HEK293 (cell line): Measurements from ENCODE around the gene LLCFC1.

ENCODE experiments used
- CTCF ChIA-PET: fragments of 350-600 bp; formaldehyde crosslinking; extraction: SDS; loops from one replicate; lab custom pipeline; 2021; ENCODE audit warnings: antibody characterized with exemption; lab: Yijun Ruan, JAX
- POLR2A ChIA-PET: fragments of 300-600 bp; formaldehyde crosslinking; extraction: SDS; loops from one replicate; lab custom pipeline; 2020; ENCODE audit warnings: antibody characterized with exemption, inconsistent platforms; lab: Yijun Ruan, JAX
- H3K27ac ChIP-seq: fragments of 200-500 bp; sonication (Bioruptor generic); 2 replicates; pipeline ENCODE4 v1.5.1; 2014; ENCODE audit warnings: low read depth, low read length, control low read depth, inconsistent platforms; ENCODE audit errors: extremely low read depth
- H3K36me3 ChIP-seq, 2 experiments: fragments of 200-500 bp in 1 of 2; sonication (Bioruptor generic) in 1 of 2; 1 replicate in 1 of 2; 2 replicates in 1 of 2; pipeline ENCODE4 v1.5.1; 2014 to 2017; ENCODE audit warnings: inconsistent platforms in 2 of 2, low read length in 2 of 2; ENCODE audit not compliant: control insufficient read depth in 2 of 2, insufficient read depth in 1 of 2
- H3K4me1 ChIP-seq: fragments of 200-500 bp; sonication (Bioruptor generic); 2 replicates; pipeline ENCODE4 v1.5.1; 2014; ENCODE audit warnings: mild to moderate bottlenecking, low read length, inconsistent platforms; ENCODE audit not compliant: control insufficient read depth, insufficient read depth
- H3K4me3 ChIP-seq: 2 replicates; pipeline ENCODE4 v1.5.1; 2011; ENCODE audit warnings: low read depth, mild to moderate bottlenecking, control low read depth, low read length, moderate library complexity
- H3K9me3 ChIP-seq: fragments of 200-500 bp; sonication (Bioruptor generic); 2 replicates; pipeline ENCODE4 v1.5.1; 2014; ENCODE audit warnings: low read depth, low read length, inconsistent platforms; ENCODE audit not compliant: control insufficient read depth, insufficient read depth
- BCL6B ChIP-seq: fragments of 450-650 bp; formaldehyde crosslinking; IDR thresholded peaks from 2 replicates; pipeline ENCODE4 v1.5.1; 2017; ENCODE audit warnings: missing biosample characterization, missing genetic modification characterization
- KLF1 ChIP-seq: fragments of 450-650 bp; formaldehyde crosslinking; IDR thresholded peaks from 2 replicates; pipeline ENCODE4 v1.5.1; 2016; ENCODE audit warnings: missing biosample characterization, missing genetic modification characterization
- PRDM4 ChIP-seq: fragments of 450-650 bp; formaldehyde crosslinking; IDR thresholded peaks from 2 replicates; pipeline ENCODE4 v1.5.1; 2017; ENCODE audit warnings: missing biosample characterization, missing genetic modification characterization
- RBAK ChIP-seq: fragments of 450-650 bp; formaldehyde crosslinking; IDR thresholded peaks from 2 replicates; pipeline ENCODE4 v1.5.1; 2016; ENCODE audit warnings: missing biosample characterization, missing genetic modification characterization
- ZFP41 ChIP-seq: fragments of 450-650 bp; formaldehyde crosslinking; IDR thresholded peaks from 2 replicates; pipeline ENCODE4 v1.5.1; 2016; ENCODE audit warnings: missing biosample characterization, missing genetic modification characterization, borderline replicate concordance
- ZIC2 ChIP-seq: fragments of 450-650 bp; formaldehyde crosslinking; IDR thresholded peaks from 2 replicates; pipeline ENCODE4 v1.5.1; 2016; ENCODE audit warnings: missing biosample characterization, missing genetic modification characterization
- ZNF335 ChIP-seq: fragments of 450-650 bp; formaldehyde crosslinking; conservative IDR thresholded peaks from 2 replicates; pipeline ENCODE4 v1.5.1; 2016; ENCODE audit warnings: missing biosample characterization, missing genetic modification characterization
- ZNF354C ChIP-seq: fragments of 450-650 bp; formaldehyde crosslinking; IDR thresholded peaks from 2 replicates; pipeline ENCODE4 v1.5.1; 2016; ENCODE audit warnings: missing biosample characterization, missing genetic modification characterization, low read depth, borderline replicate concordance
- ZNF37A ChIP-seq: fragments of 450-650 bp; IDR thresholded peaks from 2 replicates; pipeline ENCODE4 v1.5.1; 2018; ENCODE audit warnings: missing biosample characterization, missing genetic modification characterization
- ZNF548 ChIP-seq: fragments of 450-650 bp; formaldehyde crosslinking; IDR thresholded peaks from 2 replicates; pipeline ENCODE4 v1.5.1; 2016; ENCODE audit warnings: missing biosample characterization, missing genetic modification characterization
- ZNF560 ChIP-seq: fragments of 450-650 bp; formaldehyde crosslinking; IDR thresholded peaks from 2 replicates; pipeline ENCODE4 v1.5.1; 2017; ENCODE audit warnings: missing biosample characterization, missing genetic modification characterization, borderline replicate concordance
- ZNF610 ChIP-seq: fragments of 450-650 bp; formaldehyde crosslinking; IDR thresholded peaks from 2 replicates; pipeline ENCODE4 v1.5.1; 2016; ENCODE audit warnings: missing biosample characterization, missing genetic modification characterization, borderline replicate concordance
- ZNF837 ChIP-seq: fragments of 450-650 bp; formaldehyde crosslinking; IDR thresholded peaks from 2 replicates; pipeline ENCODE4 v1.5.1; 2016; ENCODE audit warnings: missing biosample characterization, missing genetic modification characterization
- TF ChIP-seq, protein P1 (sequence below): fragments of 450-650 bp; formaldehyde crosslinking; IDR thresholded peaks from 2 replicates; pipeline ENCODE4 v1.5.1; 2016; ENCODE audit warnings: missing biosample characterization, missing genetic modification characterization
- TF ChIP-seq, protein P2 (sequence below): fragments of 450-650 bp; formaldehyde crosslinking; IDR thresholded peaks from 2 replicates; pipeline ENCODE4 v1.5.1; 2017; ENCODE audit warnings: missing biosample characterization, mild to moderate bottlenecking, missing genetic modification characterization, moderate library complexity
- TF ChIP-seq, protein P3 (sequence below): fragments of 450-650 bp; IDR thresholded peaks from 2 replicates; pipeline ENCODE4 v1.5.1; 2018; ENCODE audit warnings: missing biosample characterization, mild to moderate bottlenecking, missing genetic modification characterization

LLCFC1 gene

DNA sequence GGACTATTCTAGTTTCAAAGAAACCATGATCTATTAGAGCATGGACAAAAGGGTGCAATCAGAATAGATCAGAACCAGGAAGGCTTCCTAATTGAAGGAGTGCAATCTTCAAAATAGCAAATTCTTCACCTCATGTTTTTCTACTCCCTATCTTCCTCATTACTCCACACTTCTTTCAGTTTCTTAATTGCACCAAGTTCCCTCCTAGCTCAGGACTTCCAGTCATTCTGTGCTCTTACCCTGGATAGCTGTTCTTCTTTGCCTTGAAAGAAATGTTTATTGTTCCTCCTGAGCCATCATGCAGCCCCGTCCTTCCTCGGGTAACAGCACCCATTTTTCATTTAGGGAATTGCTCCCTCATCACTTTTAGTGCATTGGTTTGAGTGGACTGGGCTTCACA is 28.8 kb upstream of the LLCFC1 start (continued):
- no peak for TF ChIP-seq RBAK (tag by site-specific recombination)
- no peak for TF ChIP-seq ZNF837
- no peak for TF ChIP-seq ZNF354C (tag by site-specific recombination)
- no peak for TF ChIP-seq PRDM4 (tag by site-specific recombination)
- no peak for TF ChIP-seq ZNF335 (tag by site-specific recombination)
- TF ChIP-seq ZNF610 (tag by site-specific recombination): no peak

DNA sequence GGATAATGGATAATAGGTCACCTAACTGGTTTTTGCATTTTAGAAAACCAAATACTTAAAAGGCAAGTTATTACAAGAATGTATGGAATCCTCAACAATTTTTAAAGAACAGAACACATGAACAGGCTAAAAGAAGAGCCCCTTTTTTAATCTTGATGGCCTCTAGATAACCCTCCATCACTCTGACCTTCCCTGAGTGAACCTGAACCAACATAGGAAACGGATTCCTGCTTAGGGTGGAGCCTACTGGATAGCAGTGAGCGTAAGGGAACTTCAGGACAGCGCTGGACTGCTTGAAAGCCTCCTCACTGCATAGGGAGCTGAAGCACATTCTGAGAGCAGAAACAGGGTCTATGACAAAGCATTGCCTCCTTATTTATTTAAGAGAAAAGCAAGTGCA is 26.2 kb upstream of the LLCFC1 start:
- Histone ChIP-seq H3K9me3 (no peaks in the 10 kb centered on the region), H3K4me1 (no peaks in the 10 kb centered on the region), H3K27ac (no peak overlapping the region), H3K4me3 (no peak overlapping the region), H3K36me3 (no peaks in the 10 kb centered on the region)
- TF ChIP-seq ZIC2: no peak
- TF ChIP-seq, protein P1, sequence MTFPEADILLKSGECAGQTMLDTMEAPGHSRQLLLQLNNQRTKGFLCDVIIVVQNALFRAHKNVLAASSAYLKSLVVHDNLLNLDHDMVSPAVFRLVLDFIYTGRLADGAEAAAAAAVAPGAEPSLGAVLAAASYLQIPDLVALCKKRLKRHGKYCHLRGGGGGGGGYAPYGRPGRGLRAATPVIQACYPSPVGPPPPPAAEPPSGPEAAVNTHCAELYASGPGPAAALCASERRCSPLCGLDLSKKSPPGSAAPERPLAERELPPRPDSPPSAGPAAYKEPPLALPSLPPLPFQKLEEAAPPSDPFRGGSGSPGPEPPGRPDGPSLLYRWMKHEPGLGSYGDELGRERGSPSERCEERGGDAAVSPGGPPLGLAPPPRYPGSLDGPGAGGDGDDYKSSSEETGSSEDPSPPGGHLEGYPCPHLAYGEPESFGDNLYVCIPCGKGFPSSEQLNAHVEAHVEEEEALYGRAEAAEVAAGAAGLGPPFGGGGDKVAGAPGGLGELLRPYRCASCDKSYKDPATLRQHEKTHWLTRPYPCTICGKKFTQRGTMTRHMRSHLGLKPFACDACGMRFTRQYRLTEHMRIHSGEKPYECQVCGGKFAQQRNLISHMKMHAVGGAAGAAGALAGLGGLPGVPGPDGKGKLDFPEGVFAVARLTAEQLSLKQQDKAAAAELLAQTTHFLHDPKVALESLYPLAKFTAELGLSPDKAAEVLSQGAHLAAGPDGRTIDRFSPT (tag by site-specific recombination): no peak
- TF ChIP-seq BCL6B: no peak
- TF ChIP-seq ZFP41 (tag by site-specific recombination): no peak
- TF ChIP-seq ZNF354C (tag by site-specific recombination): no peak
- TF ChIP-seq, protein P2, sequence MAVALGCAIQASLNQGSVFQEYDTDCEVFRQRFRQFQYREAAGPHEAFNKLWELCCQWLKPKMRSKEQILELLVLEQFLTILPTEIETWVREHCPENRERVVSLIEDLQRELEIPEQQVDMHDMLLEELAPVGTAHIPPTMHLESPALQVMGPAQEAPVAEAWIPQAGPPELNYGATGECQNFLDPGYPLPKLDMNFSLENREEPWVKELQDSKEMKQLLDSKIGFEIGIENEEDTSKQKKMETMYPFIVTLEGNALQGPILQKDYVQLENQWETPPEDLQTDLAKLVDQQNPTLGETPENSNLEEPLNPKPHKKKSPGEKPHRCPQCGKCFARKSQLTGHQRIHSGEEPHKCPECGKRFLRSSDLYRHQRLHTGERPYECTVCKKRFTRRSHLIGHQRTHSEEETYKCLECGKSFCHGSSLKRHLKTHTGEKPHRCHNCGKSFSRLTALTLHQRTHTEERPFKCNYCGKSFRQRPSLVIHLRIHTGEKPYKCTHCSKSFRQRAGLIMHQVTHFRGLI (tag by site-specific recombination): no peak
- no peak for TF ChIP-seq ZNF560 (tag by site-specific recombination)
- TF ChIP-seq, protein P3, sequence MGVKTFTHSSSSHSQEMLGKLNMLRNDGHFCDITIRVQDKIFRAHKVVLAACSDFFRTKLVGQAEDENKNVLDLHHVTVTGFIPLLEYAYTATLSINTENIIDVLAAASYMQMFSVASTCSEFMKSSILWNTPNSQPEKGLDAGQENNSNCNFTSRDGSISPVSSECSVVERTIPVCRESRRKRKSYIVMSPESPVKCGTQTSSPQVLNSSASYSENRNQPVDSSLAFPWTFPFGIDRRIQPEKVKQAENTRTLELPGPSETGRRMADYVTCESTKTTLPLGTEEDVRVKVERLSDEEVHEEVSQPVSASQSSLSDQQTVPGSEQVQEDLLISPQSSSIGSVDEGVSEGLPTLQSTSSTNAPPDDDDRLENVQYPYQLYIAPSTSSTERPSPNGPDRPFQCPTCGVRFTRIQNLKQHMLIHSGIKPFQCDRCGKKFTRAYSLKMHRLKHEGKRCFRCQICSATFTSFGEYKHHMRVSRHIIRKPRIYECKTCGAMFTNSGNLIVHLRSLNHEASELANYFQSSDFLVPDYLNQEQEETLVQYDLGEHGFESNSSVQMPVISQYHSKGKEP (tag by site-specific recombination): no peak
- no peak for TF ChIP-seq RBAK (tag by site-specific recombination)
- TF ChIP-seq ZNF548: no peak
- no peak for TF ChIP-seq KLF1 (tag by site-specific recombination)
- TF ChIP-seq ZNF837: no peak
- TF ChIP-seq ZNF37A (tag by site-specific recombination): no peak
- CTCF ChIA-PET: no interaction called here
- POLR2A ChIA-PET: interaction anchor here (0.6 kb wide), 1 partner anchor 16 kb away, joined by 3 read pairs; no protein-coding TSS in a partner anchor
